GM19035 (cell line): ENCODE data around the gene NME4.

ENCODE experiments used
- ATAC-seq: cut with Tn5 transposase; IDR thresholded peaks from one replicate; pipeline ENCODE4 v1.9.1; 2021; ENCODE audit not compliant: unreplicated experiment

NME4 gene

DNA sequence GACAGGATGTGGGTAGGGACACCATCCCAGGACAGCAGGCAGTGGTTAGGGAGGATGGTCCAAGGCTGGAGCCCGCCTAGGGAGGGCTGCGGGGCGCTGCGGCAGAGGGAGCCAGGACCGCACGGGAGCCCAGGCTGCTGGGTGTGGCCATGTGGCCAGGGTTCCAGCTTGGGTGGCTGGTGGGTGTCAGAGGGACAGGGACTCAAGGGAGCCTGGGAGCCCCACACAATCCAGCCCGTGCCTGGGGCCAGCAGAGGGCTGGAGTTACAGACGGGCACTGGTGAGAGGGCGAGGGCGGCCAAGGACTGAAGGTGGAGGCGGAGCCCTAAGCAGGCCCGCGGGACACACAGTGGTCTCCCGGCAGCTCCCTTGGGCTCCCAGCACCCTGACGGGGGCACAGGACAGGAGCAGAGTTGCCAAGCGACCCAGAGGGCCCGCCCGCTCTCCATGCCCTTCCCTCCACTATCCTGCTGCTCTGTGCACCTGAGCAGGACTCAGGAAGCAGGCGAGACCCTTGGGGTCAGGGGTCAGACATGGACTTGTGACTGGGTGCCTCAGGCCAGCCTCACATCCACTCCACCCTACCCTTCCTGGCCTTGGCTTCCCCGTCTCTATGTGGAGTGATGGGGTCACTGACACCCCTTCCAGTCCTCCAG lies 33.8 kb upstream of the NME4 start:
- ATAC-seq = no peak

DNA sequence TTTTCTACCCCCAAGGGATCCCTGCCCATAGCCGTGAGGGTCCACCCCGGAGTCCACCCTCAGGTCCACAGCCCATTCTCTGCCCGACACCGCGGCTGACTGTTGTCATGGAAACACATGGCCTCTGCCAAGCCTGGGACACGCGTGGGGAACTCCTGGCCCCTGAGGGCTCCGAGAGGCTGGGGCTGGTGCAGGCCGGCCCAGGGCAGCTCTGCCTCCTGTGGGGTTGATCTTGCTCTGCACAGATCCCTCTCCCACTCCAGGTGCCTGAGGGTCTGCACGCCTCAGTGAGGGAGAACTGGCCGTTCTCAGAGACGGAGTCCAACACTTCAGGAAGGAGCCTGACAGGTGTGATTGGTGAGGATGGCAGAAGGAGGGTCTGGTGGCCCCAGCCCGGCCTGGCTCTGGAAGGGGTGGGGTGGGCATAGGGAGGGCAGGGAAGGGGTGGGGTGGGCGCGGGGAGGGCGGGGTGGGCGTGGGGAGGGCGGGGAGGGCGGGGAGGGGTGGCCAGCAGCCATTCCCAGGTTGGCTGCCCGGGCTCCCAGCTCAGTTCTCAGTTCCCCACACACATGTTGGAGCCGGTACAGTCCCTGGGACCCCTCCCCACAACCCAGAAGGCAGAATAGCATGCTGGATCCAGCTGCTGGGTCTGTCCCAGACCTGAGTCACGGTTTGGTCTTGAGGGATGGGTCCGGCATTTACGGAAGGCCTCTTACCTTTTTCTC lies 33.1 kb upstream of the NME4 start:
- ATAC-seq = no peak

- ATAC-seq = no peak
Measured at GRCh38 chr16:364595-365491, 32.2 kb upstream of the NME4 start.

DNA sequence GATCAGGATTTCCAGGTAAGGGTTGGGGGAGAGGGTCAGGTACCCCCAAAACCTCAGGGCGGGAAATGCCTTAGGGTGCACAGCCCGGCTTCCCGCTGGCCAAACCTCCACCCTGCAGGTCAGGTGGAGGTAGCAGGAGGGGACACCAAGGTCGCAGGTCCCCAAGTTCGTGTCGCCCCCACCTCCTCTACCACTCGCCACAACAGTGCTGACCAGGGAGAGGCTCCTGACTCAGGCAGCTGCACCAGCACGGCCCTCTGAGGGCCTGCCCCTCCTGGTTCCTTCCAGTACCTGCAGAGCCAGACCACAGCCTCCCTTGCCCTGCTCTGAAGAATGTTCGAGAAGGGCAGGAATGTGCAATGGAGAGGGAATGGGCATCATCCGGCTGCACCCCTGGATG lies 30.5 kb upstream of the NME4 start:
- no peak for ATAC-seq

DNA sequence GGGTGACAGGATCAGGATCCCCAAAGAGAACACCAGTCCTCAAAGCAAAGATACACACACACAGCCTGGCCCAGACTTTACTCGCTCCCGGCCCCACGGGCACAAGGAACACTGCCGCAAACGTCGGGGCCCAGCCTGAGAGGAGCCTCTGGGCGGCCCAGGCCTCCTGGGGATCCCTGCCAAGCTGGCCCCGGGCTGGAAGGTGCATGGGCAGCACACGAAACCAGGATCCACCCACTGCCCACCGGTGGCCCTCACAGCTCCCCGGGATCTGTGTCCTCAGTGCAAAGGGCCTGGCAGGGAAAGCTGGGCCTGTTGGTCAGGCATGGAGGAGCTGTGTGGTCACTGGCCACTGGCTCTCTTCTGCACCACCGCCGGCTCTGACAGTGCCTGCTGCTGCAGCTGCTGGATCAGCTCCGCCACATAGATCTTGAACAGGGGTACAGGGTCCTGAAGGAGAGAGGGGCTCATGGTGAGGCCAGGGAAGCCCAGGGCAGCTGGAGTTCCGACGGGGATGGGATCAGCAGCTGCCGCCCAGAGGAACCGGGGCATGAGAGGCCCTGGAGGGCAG lies 29.6 kb upstream of the NME4 start:
- ATAC-seq = no peak

DNA sequence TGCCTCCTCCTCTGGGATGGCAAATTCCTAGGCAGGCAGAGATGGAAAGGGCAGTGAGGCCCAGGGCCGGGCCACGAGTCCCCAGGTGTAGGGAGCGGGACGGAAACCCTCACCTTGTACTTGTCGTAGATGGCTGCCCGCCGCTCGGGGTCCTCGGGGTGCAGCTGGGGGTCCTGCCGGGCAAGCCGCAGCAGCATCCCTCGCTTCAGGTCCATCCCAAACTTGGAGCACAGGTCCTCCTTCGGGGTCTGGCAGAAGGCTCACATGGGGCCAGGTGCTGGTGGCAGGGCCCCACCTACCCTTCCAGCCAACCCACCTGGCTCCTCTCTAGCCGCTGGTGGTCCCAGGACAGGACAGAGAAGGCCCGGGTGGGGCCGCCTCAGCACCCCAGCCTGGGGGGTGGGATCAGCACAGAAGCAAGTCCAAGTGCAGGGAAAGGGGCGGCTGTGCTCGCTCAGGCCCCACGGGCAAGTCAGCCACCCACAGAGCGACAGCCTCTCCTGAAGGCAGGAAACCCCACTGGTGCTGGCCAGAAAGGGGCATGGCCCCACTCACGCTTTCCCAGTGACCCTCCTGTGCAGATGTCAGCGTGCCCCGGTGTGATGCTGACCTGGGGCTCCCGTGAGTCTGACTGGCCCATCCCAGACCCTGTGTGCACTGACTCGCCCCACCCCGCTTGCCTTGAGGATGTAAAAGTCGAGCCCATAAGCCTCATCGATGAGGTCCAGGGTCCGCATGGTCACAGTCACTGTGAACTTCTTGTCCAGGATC lies 28.4 kb upstream of the NME4 start:
- ATAC-seq = no peak

DNA sequence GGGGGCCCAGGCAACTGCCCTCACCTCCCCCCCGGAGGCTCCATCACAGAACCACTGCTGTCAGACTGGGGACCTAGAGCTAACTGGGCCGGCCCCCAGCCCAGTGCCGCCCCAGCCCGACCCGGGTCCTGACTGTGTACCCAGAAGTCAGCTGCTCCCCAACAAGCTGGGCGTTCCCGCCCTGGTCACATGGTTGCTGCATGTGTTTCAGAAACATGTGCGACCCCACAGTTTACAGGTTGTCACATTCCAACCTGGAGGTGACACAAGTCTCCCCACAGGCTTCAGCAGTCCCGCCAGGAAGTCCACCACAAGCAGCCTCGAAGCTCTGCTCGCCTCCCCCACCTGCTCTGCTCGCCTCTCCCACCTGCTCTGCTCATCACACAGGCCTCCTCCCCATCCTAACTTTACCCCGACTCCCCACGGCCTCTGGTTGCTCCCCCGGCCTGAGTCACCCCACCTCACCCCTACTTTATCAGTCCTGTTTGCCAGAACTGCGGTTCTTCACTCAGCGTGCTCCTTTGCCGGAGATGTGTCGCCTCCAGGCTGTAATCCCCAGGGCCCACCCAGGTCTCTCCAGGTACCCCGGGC lies 27.6 kb upstream of the NME4 start:
- ATAC-seq = no peak

DNA sequence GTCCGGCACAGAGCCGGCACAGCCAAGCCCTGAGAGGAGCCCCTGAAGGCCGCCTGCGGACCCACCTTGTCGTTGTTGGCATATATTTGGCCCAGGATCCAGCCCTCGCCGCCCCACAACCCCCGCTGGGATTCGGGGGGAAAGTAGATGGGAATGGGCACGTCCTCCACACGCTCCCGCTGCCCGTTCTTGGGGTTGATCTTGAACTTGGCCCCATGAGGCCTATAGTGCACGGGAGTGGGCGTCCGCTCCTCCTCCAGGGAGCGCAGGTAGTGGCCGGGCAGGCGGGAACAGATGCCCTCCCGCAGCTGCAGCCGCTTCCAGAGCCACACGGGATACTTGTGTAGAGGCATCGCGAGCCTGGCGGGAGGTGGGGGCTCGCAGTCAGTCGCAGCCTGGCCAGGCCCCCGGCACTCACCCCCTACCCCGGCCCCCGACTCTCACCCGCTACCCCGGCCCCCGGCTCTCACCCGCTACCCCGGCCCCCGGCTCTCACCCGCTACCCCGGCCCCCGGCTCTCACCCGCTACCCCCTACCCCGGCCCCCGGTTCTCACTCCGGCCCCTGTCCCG lies 27.0 kb upstream of the NME4 start:
- ATAC-seq = no peak

- ATAC-seq = peak; percentile 80
Measured at GRCh38 chr16:370443-370842, 26.6 kb upstream of the NME4 start, which contains the start of gene MRPL28. MRPL28 (minus strand) TSS chr16:370538; CDS start chr16:370218, 320 bp downstream.

DNA sequence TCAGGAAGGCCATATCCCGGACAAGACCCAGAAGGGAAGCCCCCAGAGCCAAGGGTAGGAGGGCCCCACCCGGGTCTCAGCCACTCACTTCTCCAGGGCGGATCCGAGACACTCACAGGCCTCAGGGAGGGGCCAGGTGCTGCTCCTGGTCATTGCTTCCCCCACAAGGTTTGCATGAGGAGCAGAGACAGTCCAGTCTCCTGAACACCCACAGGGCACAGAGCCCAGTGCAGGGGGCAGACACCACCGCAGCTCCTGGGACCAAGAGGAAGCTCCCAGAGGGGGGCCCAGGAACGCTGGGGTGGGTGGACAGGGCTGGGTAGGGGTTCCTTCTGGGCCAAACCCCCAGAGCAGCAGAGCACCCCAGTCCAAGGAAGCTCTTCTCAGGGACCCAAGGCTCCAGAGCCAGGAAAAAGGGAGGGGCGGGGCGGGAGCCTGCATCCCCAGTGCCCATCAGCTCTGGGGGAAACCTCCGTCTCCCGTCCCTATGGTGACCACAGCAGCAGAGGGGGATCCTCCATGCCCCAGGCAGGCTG lies 26.0 kb upstream of the NME4 start:
- ATAC-seq = no peak

DNA sequence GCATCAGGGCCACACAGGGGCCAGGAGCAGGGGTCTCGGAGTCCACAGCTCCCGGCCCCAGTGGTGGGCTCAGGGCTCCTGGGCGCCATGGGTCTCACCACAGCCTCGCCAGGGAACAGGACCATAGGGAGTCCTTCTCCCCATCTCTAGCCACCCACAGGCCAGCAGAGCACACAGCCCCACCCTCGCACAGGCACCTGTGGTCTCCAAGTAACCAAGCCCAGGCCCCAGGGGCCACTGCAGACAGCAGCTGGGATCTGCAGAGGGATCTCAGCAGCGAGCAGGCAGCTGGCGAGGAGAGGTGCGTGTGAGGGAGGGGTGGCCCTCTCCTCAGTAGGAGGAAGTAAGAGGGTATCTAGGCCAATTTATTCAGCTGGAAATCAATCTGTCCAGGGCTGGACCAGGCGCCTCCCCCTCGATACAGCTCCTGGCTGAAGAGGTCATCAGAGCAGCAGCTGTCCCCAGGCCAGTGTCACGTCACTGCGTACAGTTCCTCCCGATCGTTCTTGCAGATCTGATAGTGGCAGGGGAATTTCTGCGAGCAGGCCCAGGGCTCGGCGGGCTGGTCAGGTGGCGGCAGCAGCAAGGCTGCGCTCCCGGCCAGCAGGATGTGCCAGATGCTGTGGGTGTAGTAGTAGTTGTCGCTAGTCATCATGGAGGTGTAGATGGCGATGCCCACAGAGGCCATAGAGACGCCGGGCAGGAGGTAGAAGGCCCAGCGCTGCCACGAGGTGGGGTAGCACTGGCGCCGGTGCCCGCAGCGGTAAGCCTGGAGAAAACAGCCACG lies 25.3 kb upstream of the NME4 start:
- no peak for ATAC-seq

- ATAC-seq = no peak
Measured at GRCh38 chr16:372302-372983, 24.6 kb upstream of the NME4 start.

DNA sequence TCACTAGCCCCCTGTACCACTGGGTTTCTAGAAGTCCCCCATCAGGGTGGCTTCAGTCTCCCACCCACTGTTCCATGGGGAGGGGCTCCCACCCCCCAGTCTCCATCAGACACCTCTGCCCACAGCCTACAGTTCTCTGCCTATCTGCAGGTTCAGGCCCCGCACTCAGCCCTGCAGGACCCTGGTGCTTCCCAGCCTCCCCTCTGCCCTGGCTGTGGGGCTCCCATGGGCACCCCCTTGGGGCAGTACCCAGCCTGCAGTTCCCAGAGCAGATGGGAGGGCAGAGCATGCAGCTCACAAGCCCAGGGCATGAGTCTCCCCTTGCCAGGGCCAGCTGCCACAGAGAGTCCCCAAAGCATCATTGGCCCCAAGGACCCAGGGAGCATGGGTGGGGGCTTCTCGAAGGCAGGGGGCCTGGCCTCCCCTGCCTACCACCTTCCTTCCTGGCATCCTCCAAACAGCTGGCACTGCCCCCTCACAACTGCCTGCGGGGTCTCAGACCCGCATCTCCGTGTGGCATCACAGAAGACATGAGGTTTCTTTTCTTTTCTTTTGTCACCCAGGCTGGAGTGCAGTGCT lies 23.9 kb upstream of the NME4 start:
- no peak for ATAC-seq

DNA sequence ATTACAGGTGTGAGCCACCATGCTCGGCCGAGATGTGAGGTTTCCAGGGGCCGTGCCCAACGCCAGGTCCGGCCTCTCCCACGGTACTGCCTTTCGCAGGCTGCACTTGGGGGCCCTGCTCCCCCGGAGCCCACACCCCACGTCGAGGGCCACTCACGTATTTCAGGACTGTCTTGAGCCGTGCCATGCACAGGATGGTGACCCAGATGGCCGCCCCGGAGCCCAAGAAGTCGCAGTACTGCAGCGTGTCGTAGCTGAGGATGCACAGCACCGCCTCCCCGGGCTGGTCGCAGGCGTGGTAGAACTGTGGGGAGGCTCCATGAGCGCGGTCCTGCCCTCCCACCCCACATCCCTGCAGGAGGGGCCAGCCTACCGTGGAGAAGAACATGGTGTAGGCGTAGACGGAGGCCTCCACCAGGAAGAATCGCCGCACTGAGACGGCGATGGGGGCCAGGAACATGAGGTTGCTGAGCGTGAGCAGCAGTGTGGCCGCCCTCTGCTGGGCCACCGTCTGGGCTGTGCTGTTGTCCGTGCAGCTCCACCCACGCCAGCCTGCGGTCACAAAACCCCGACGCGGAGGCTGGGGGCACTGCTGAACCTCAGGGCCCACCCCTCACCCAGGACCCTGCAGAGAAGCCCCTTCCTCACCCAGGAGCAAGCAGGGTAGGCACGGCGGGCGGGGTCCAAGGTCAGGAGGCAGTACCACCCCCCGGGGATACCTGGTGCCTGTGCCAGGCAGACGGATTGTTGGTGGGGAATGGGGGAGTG lies 23.0 kb upstream of the NME4 start:
- no peak for ATAC-seq

DNA sequence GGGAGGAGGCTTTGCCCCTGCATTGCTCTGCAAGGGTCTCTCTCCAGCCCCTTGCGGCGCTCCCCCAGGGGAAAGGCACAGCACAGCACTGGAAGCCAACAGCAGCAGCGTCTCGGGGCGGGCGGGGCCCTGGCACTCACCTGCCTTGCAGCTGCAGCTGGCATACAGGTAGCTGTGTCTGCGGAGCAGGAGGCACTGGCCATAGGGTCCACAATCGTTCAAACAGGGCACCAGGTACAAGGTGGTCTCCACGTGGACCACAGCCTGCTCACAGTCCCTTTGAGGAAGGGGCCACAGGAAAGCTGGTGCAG lies 22.4 kb upstream of the NME4 start:
- no peak for ATAC-seq

DNA sequence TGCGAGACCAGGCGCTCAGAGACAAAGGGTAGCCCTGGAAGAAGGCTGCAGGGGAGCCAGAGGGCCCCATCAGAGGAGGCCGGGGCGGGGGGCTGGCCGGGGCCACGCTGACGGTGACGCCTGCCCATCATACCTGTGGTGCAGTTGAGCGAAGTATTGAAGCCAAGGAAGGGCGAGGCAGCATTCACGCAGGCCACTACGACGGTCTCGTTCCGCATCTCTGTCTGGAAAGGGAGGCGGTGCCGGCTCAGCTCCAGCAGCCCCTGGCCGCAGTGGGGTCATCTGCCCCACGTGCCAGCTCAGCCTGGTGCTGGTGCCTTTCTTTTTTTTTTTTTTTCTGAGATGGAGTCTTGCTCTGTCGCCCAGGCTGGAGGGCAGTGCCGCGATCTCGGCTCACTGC lies 21.8 kb upstream of the NME4 start:
- no peak for ATAC-seq
